ENCODE results near the gene CYP2A7.

GRCh38 chr19:40927567-40927966, 45.5 kb upstream of the CYP2A7 start:
- TF ChIP-seq CTCF (conservative IDR thresholded peaks at IDR 0.05) (no peak), EZH2 (IDR thresholded peaks at IDR 0.05; ENCODE audit: low read depth) (no peak)
